ENCODE data around the gene TBX19.

Gene TBX19

GRCh38 chr1:168360151-168361021 is 79.7 kb downstream of the TBX19 start:
- DNase-seq (ENCODE audit: low read depth): no peak

- DNase-seq (ENCODE audit: low read depth): no peak
These were observed 80.6 kb downstream of the TBX19 start for GRCh38 chr1:168361252-168361651.

- DNase-seq (ENCODE audit: low read depth): peak; percentile 27
These were observed 82.3 kb downstream of the TBX19 start for GRCh38 chr1:168362991-168363390.

Measured in T-helper 22 cell (primary cell).